HT-29 (cell line): ENCODE measurements around the gene SERINC5. TPM values are rescaled to one million over a fixed set of nuclear protein-coding genes. Genes with fewer than 3 reads are reported as not detected.

Source experiments
- DNase-seq: peaks from one replicate; pipeline ENCODE4 v3.0.0-alpha.2; 2015; ENCODE audit warnings: low spot score
- total RNA-seq: library from RNA; depleted of rRNA; stranded (reverse); fragments of >200 nt; shearing (Covaris generic); gene quantifications from 2 replicates; pipeline ENCODE4 v1.2.3, GENCODE V29; 2014; rRNA removed

Gene SERINC5
- total RNA-seq, 1 experiment from 2014 or later, result 47.2 TPM

- DNase-seq, result no peak
Observed at GRCh38 chr5:80068246-80068636, 187.6 kb downstream of the SERINC5 start.

GRCh38 chr5:80067531-80068245, 188.2 kb downstream of the SERINC5 start:
- no peak for DNase-seq

GRCh38 chr5:80067016-80067415, 188.8 kb downstream of the SERINC5 start:
- DNase-seq, result no peak

GRCh38 chr5:80064124-80064523, 191.7 kb downstream of the SERINC5 start:
- no peak for DNase-seq

Other genes starting within 250 kb of the SERINC5 start
- 0.18 TPM in 1 of 2 replicates, not detected in the other for gene THBS4, start 220.7 kb downstream of the SERINC5 start, total RNA-seq
- gene SPZ1, start 64.0 kb upstream of the SERINC5 start, total RNA-seq, result not detected in 2 replicates
- gene ZFYVE16, start 152.0 kb upstream of the SERINC5 start, total RNA-seq, result 4.5 and 4.9 TPM in 2 replicates
- 1.5 and 1.6 TPM in 2 replicates for gene FAM151B, start 232.1 kb upstream of the SERINC5 start, total RNA-seq